Ovary (tissue), 9 donors: Measurements from ENCODE around the gene CEPT1. TPM values are rescaled to one million over a fixed set of nuclear protein-coding genes. Genes with fewer than 3 reads are reported as not detected.
A peak's percentile ranks its signal among the peaks of the same experiment; 100 is the strongest.

Experiments used
- DNase-seq, 5 donors: peaks; one replicate each; pipeline ENCODE4 v3.0.0-alpha.2; 2019 to 2020
- H3K27ac ChIP-seq, 2 donors: fragments of 200-600 bp; one replicate each; pipeline versions ENCODE4 v1.5.1 to v1.8.0; 2019 to 2022
- H3K27me3 ChIP-seq: fragments of 200-600 bp; one replicate; pipeline ENCODE4 v1.8.0; 2022
- H3K36me3 ChIP-seq: fragments of 200-600 bp; sonication (generic); one replicate; pipeline ENCODE4 v1.5.1; 2019
- H3K4me1 ChIP-seq: one replicate; pipeline ENCODE4 v1.8.1; 2013; ENCODE audit warnings: mild to moderate bottlenecking, moderate library complexity; ENCODE audit not compliant: insufficient read depth
- H3K4me3 ChIP-seq: fragments of 200-600 bp; sonication (generic); one replicate; pipeline ENCODE4 v1.5.1; 2017
- H3K9me3 ChIP-seq, 2 donors: fragments of 200-600 bp in 1 of 2; sonication (generic) in 1 of 2; one replicate each; pipeline versions ENCODE4 v1.5.1 to v1.8.1; 2013 to 2019; ENCODE audit warnings: mild to moderate bottlenecking in 1 of 2, moderate library complexity in 1 of 2
- CTCF ChIP-seq, 3 donors: fragments of 450-650 bp in 2 of 3; fragments of 200-600 bp in 1 of 3; IDR thresholded peaks; one replicate each; pipeline versions ENCODE4 v1.5.1 to v1.8.0; 2016 to 2022; ENCODE audit warnings: antibody characterized with exemption in 3 of 3, mild to moderate bottlenecking in 1 of 3
- EP300 ChIP-seq: sonication (generic); formaldehyde crosslinking; IDR thresholded peaks from one replicate; pipeline ENCODE4 v1.6.1; 2017; ENCODE audit warnings: antibody characterized with exemption
- POLR2A ChIP-seq: fragments of 450-650 bp; IDR thresholded peaks from one replicate; pipeline ENCODE4 v1.6.1; 2017; ENCODE audit warnings: antibody characterized with exemption, mild to moderate bottlenecking, moderate library complexity
- WGBS, 3 donors: extraction: QIAGEN DNeasy Blood & Tissue Kit in 1 of 3; methylation state at CpG; one replicate each; pipeline versions ENCODE4 v1.1.5 to v1.1.7; 2013 to 2017; 5-methylcytosine and 5-hydroxymethylcytosine counted together
- intact Hi-C, 4 donors: fragments of 100-400 bp; cut with DNase I; formaldehyde crosslinking; loops; one replicate each; pipeline versions ENCODE4 v1.11.0 to v1.15.1; 2022 to 2023
- polyA plus RNA-seq, 2 donors: library from polyadenylated mRNA; stranded (reverse); fragments of 200-250 nt in 1 of 2; fragments of 350-450 nt in 1 of 2; fragmentation: Illumina TruSeq in 1 of 2; extraction: RNeasy Lipid Tissue Mini Kit (QIAGEN cat#74804) in 1 of 2; gene quantifications; one replicate each; pipeline ENCODE4 v1.2.3, GENCODE V29; 2013 to 2014
- total RNA-seq, 7 donors: library from RNA; depleted of rRNA in 2 of 7; stranded (reverse); fragments of >200 nt in 2 of 7; fragmentation: NEBNext Ultra II Directional in 3 of 7; extraction: Animal tissue kit (Norgen Biotek cat#: 25700) in 3 of 7; gene quantifications; one replicate each; pipeline versions ENCODE4 v1.1.0 to v1.2.4, GENCODE V29; 2016 to 2023
- donor health status: DM: no; HTN: no; CAD: no; lungs with moderate emphysema.
- donor health status: DM: no; HTN: no; CAD: no.
- donor health status: Bipolar disorder and iron deficiency.
- donor health status: DM: yes; HTN: yes; CAD: no.
- donor health status: DM: no; HTN: no; CAD: no.
- donor health status: DM: yes; HTN: yes; CAD: no.

CEPT1 gene
- total and polyA plus RNA-seq, 9 donors = 16.4 to 40.3 (median 32.4) TPM

DNA sequence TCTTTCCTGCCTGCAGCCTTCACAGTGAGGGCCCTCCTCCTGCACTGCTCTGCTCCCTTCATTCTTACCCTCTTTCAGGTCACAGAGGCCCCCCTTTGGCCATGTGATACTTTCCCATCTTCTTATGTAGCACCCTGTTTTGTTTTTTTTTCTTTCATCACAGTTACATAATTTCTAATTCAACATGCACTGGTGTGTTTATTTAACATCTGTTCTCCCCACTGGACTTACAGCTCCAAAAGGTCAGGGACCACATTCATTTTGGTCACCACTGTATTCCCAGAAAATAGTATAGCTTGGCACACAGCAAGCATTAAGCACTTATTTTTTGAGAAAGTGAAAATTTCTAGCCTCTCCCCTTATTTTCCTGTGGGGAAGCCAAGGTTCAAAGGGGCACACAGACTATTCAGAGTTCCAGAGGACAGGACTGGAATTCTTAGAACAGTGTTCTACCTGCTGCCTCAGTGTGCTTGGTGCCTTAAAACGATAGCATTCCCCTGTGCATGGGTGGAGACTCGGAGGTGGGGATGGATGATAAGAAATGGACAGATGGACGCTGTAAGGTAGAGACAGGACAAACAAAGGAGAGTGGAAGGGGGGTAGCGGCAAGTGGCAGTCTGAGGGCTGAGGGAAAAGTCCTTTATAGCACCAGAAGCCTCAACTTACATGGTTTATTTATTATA is 55.1 kb downstream of the CEPT1 start:
- H3K9me3 ChIP-seq = no peaks in the 10 kb centered on the region
- TF ChIP-seq EP300 (no peak), CTCF (IDR thresholded peaks at IDR 0.05) (no peak), POLR2A (no peak)
- WGBS, 3 donors = 61 to 62% (median 62%) methylated on average over 4 of the region's 4 CpGs
- H3K36me3 ChIP-seq = no peaks in the 10 kb centered on the region
- no peak overlapping the region for H3K4me3 ChIP-seq
- intact Hi-C loops = no loop called here
- no peaks in the 10 kb centered on the region for H3K27me3 ChIP-seq
- peaks cover 5% of the 10 kb centered on the region for H3K4me1 ChIP-seq
- peak in 2 of 5 donors; percentile 19 for DNase-seq
- H3K27ac ChIP-seq = no peak overlapping the region

GRCh38 chr1:111196213-111196612 is 56.2 kb downstream of the CEPT1 start:
- DNase-seq = no peak
- H3K4me1 ChIP-seq = peaks cover 5% of the 10 kb centered on the region
- H3K27me3 ChIP-seq = no peaks in the 10 kb centered on the region
- TF ChIP-seq EP300 (no peak), CTCF (IDR thresholded peaks at IDR 0.05) (no peak), POLR2A (no peak)
- intact Hi-C loops = no loop called here
- WGBS, 3 donors = 84 to 91% (median 87%) methylated on average over 2 of the region's 2 CpGs
- H3K27ac ChIP-seq = no peak overlapping the region
- no peaks in the 10 kb centered on the region for H3K36me3 ChIP-seq
- H3K4me3 ChIP-seq = no peak overlapping the region
- no peaks in the 10 kb centered on the region for H3K9me3 ChIP-seq

GRCh38 chr1:111197598-111198284 is 57.7 kb downstream of the CEPT1 start:
- H3K27me3 ChIP-seq = no peaks in the 10 kb centered on the region
- peaks cover 3% of the 10 kb centered on the region for H3K4me1 ChIP-seq
- 62 to 83% (median 72%) methylated on average over 6 of the region's 6 CpGs for WGBS, 3 donors
- no peak overlapping the region for H3K4me3 ChIP-seq
- TF ChIP-seq POLR2A (no peak), CTCF (IDR thresholded peaks at IDR 0.05) (no peak), EP300 (no peak)
- H3K36me3 ChIP-seq = no peaks in the 10 kb centered on the region
- DNase-seq = no peak
- no peak overlapping the region for H3K27ac ChIP-seq
- intact Hi-C loops = no loop called here
- no peaks in the 10 kb centered on the region for H3K9me3 ChIP-seq

DNA sequence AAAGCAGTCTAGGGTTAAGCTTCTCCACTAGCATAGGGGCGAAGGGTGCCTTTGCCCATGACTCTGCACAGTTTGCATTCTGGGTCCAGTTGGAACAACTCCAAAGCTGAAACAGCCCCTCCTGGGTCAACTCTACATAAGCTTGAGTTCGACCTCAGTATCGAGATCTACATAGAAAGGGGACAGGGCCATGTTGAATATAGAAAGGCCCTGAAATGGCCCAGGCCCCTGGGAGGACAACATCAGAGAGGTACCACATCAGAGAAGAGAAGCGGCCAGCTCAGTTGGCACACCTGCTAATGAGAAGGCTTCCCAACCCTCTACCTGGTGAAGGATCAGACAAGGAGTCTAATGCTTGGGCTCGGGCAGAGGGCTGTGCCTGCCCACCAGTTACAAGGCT is 58.8 kb downstream of the CEPT1 start:
- peaks cover 1% of the 10 kb centered on the region for H3K4me1 ChIP-seq
- H3K9me3 ChIP-seq = no peaks in the 10 kb centered on the region
- H3K4me3 ChIP-seq = no peak overlapping the region
- H3K27me3 ChIP-seq = no peaks in the 10 kb centered on the region
- no peaks in the 10 kb centered on the region for H3K36me3 ChIP-seq
- intact Hi-C loops = no loop called here
- WGBS, 3 donors = 94 to 98% (median 96%) methylated on average over 5 of the region's 5 CpGs
- no peak overlapping the region for H3K27ac ChIP-seq
- TF ChIP-seq POLR2A (no peak), CTCF (IDR thresholded peaks at IDR 0.05) (no peak), EP300 (no peak)
- DNase-seq = no peak
